Keratinocyte (primary cell): Measurements from ENCODE around the gene PRKCA. TPM values are rescaled to one million over a fixed set of nuclear protein-coding genes. Genes with fewer than 3 reads are reported as not detected.

Experiments used
- DNase-seq: peaks from one replicate; pipeline ENCODE4 v3.0.0-alpha.2; 2011; ENCODE audit warnings: low read depth, missing footprints, low spot score
- FAIRE-seq: peaks from 2 replicates; lab custom pipeline; 2011; peaks lifted over from hg19 to GRCh38; lab: Jason Lieb, UNC
- H2AFZ ChIP-seq: 2 replicates; pipeline ENCODE4 v1.6.0; 2012; ENCODE audit warnings: low read length, control low read depth, inconsistent platforms; ENCODE audit not compliant: control insufficient read depth
- H3K27ac ChIP-seq: 2 replicates; pipeline ENCODE4 v1.5.1; 2011; ENCODE audit warnings: low read length; ENCODE audit not compliant: control insufficient read depth, insufficient read depth
- H3K27me3 ChIP-seq: 3 replicates; pipeline ENCODE4 v1.6.0; 2011; ENCODE audit warnings: low read length; ENCODE audit not compliant: control insufficient read depth, insufficient read depth; ENCODE audit errors: extremely low read depth
- H3K36me3 ChIP-seq, 2 experiments: 2 replicates in 1 of 2; 3 replicates in 1 of 2; pipeline ENCODE4 v1.5.1; 2011; ENCODE audit warnings: low read length in 2 of 2, mild to moderate bottlenecking in 1 of 2; ENCODE audit not compliant: control insufficient read depth in 2 of 2, insufficient read depth in 2 of 2; ENCODE audit errors: extremely low read depth in 1 of 2
- H3K4me1 ChIP-seq: 3 replicates; pipeline ENCODE4 v1.5.1; 2011; ENCODE audit warnings: low read length; ENCODE audit not compliant: control insufficient read depth, insufficient read depth; ENCODE audit errors: extremely low read depth
- H3K4me2 ChIP-seq: 3 replicates; pipeline ENCODE4 v1.6.0; 2011; ENCODE audit warnings: low read depth, low read length; ENCODE audit not compliant: control insufficient read depth, insufficient read depth; ENCODE audit errors: extremely low read depth
- H3K4me3 ChIP-seq, 3 experiments: fragments of 200-600 bp in 1 of 3; sonication (generic) in 1 of 3; 2 replicates in 2 of 3; 3 replicates in 1 of 3; pipeline ENCODE4 v1.5.1; 2011 to 2016; ENCODE audit warnings: low read length in 3 of 3, mild to moderate bottlenecking in 3 of 3, control low read depth in 2 of 3, inconsistent platforms in 1 of 3, low read depth in 1 of 3, mixed read lengths in 1 of 3, mixed run types in 1 of 3, moderate library complexity in 1 of 3; ENCODE audit not compliant: control insufficient read depth in 2 of 3, insufficient read depth in 2 of 3; ENCODE audit errors: extremely low read depth in 1 of 3
- H3K79me2 ChIP-seq: 2 replicates; pipeline ENCODE4 v1.6.0; 2012; ENCODE audit warnings: low read length; ENCODE audit not compliant: control insufficient read depth, insufficient read depth
- H3K9ac ChIP-seq: 3 replicates; pipeline ENCODE4 v1.6.0; 2011; ENCODE audit warnings: low read length; ENCODE audit not compliant: control insufficient read depth, insufficient read depth; ENCODE audit errors: extremely low read depth
- H3K9me1 ChIP-seq: 3 replicates; pipeline ENCODE4 v1.6.0; 2011; ENCODE audit warnings: low read length; ENCODE audit not compliant: control insufficient read depth, insufficient read depth; ENCODE audit errors: extremely low read depth
- H3K9me3 ChIP-seq: 2 replicates; pipeline ENCODE4 v1.5.1; 2012; ENCODE audit warnings: low read depth, low read length; ENCODE audit not compliant: control insufficient read depth
- H4K20me1 ChIP-seq: 3 replicates; pipeline ENCODE4 v1.6.0; 2011; ENCODE audit warnings: low read length; ENCODE audit not compliant: control insufficient read depth, insufficient read depth; ENCODE audit errors: extremely low read depth
- CTCF ChIP-seq, 3 experiments: IDR thresholded peaks in 1 of 3; conservative IDR thresholded peaks in 1 of 3; optimal IDR thresholded peaks in 1 of 3; 2 replicates in 2 of 3; 3 replicates in 1 of 3; pipeline versions ENCODE3 to v1.5.1; 2011; ENCODE audit warnings: low read length in 3 of 3, mild to moderate bottlenecking in 3 of 3, moderate library complexity in 2 of 3, control low read depth in 1 of 3, inconsistent platforms in 1 of 3; ENCODE audit not compliant: insufficient read depth in 2 of 3; ENCODE audit errors: extremely low read depth in 1 of 3
- EZH2 ChIP-seq: IDR thresholded peaks from one replicate; pipeline ENCODE4 v1.6.1; 2012; ENCODE audit warnings: inconsistent platforms, mild to moderate bottlenecking, low read length, moderate library complexity
- dilution Hi-C: fragments of 300-500 bp; cut with MboI; formaldehyde crosslinking; loops from one replicate; pipeline ENCODE4 v1.7.0; 2020; ENCODE audit warnings: low sequenced_read_pairs; ENCODE audit not compliant: extremely low pct_ligation_motif_present
- polyA plus RNA-seq, 5 experiments: library from polyadenylated mRNA; depleted of rRNA in 3 of 5; stranded (reverse) in 3 of 5; stranded (forward) in 1 of 5; unstranded in 1 of 5; fragments of >200 nt; gene quantifications; 1 replicate in 1 of 5; 2 replicates in 3 of 5; 3 replicates in 1 of 5; pipeline versions ENCODE4 v1.2.1 to v1.2.3, GENCODE V29; 2011 to 2012; ENCODE audit warnings: missing spikeins in 2 of 5, low read depth in 1 of 5, low replicate concordance in 1 of 5

Gene PRKCA
- polyA plus RNA-seq, 1 donor (not counting 4 experiments of a cell fraction or from before 2014, with no cell fraction given): 3.6 TPM

- TF ChIP-seq CTCF (optimal IDR thresholded peaks at IDR 0.05 in 1 of 3, IDR thresholded peaks at IDR 0.05 in 1 of 3, conservative IDR thresholded peaks at IDR 0.05 in 1 of 3; ENCODE audit: extremely low read depth in 1 of 3, insufficient read depth in 2 of 3, low read length in 3 of 3): no peak
- no peak for TF ChIP-seq EZH2
- Histone ChIP-seq H3K27ac (no peak overlapping the region), H3K9me3 (no peaks in the 10 kb centered on the region), H3K9me1 (no peaks in the 10 kb centered on the region), H3K4me2 (no peak overlapping the region), H3K9ac (no peak overlapping the region), H4K20me1 (no peaks in the 10 kb centered on the region), H3K79me2 (no peaks in the 10 kb centered on the region), H3K27me3 (no peaks in the 10 kb centered on the region), H2AFZ (no peak overlapping the region), H3K4me3 (no peak overlapping the region), H3K36me3 (no peaks in the 10 kb centered on the region), H3K4me1 (no peaks in the 10 kb centered on the region)
- DNase-seq: no peak
- dilution Hi-C loops: no loop called here
- FAIRE-seq: no peak
Measured at GRCh38 chr17:66775271-66775670, 472.9 kb downstream of the PRKCA start.

GRCh38 chr17:66775881-66776400 is 473.5 kb downstream of the PRKCA start:
- DNase-seq (no peak), FAIRE-seq (no peak)
- Histone ChIP-seq H3K79me2 (no peaks in the 10 kb centered on the region), H2AFZ (no peak overlapping the region), H3K9ac (no peak overlapping the region), H3K4me2 (no peak overlapping the region), H3K9me3 (no peaks in the 10 kb centered on the region), H3K9me1 (no peaks in the 10 kb centered on the region), H3K27me3 (no peaks in the 10 kb centered on the region), H3K4me3 (no peak overlapping the region), H4K20me1 (no peaks in the 10 kb centered on the region), H3K36me3 (no peaks in the 10 kb centered on the region), H3K27ac (no peak overlapping the region), H3K4me1 (no peaks in the 10 kb centered on the region)
- no peak for TF ChIP-seq CTCF (optimal IDR thresholded peaks at IDR 0.05 in 1 of 3, IDR thresholded peaks at IDR 0.05 in 1 of 3, conservative IDR thresholded peaks at IDR 0.05 in 1 of 3; ENCODE audit: extremely low read depth in 1 of 3, insufficient read depth in 2 of 3, low read length in 3 of 3)
- TF ChIP-seq EZH2: no peak
- dilution Hi-C loops: no loop called here
